Islet of Langerhans (tissue), 1 donor: Measurements from ENCODE around the gene SHBG.
A peak's percentile ranks its signal among the peaks of the same experiment; 100 is the strongest.
"Not testable (repeated sequence)": the region's sequence is repeated elsewhere in the genome, so short reads cannot be mapped to it uniquely, and the experiment has no call there.

Experiments
- FAIRE-seq: peaks from one replicate; lab custom pipeline; 2011; peaks lifted over from hg19 to GRCh38; lab: Jason Lieb, UNC

Gene SHBG

DNA sequence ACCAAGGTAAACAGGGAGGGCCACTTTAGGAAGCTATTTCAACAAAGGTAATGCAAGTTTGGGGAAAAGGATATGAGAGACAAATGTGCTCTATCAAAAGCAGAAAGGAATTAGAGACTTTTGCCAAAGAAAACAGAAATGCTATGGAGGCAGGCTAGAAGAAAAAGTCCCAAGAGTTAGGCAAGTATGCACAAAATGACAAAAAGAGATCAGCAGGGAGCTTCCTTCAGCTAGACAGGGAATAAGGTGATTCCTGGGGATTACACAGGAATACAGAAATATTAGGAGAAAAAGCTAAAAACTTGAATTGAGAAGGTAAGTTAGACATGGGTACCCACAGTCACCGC, 17.7 kb upstream of the SHBG start:
- no peak for FAIRE-seq

DNA sequence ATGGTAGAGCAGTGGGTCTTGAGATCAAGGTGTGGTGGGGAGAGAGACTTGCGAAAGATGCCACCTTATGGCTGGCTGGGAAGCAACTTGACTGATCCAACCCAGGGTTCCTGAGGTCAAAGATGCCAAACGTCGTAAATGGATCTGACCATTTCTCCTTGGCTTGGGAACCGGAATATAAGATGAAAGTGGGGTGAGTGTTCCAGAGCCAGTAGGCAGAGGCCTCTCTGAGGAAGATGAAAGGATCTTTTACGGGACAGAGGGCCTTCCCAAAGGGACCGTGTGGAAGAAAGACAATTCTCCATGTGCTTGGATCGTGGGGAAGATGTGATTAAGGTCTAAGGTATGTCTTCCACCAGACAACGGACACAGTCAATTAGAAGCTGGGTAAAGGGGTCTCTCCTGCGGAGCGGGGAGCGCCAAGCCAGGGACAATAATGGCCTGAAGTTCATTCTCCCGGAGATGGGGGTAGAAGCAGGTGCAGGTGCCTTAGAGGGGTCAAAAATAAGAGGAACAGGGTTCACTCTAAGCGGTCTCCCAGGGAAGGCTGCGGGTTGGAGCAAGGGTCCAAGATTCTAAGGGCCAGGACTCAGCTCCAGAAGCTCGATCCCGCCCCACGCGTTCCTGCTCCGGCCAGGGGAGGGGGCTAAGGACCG, 16.0 kb upstream of the SHBG start:
- no peak for FAIRE-seq

DNA sequence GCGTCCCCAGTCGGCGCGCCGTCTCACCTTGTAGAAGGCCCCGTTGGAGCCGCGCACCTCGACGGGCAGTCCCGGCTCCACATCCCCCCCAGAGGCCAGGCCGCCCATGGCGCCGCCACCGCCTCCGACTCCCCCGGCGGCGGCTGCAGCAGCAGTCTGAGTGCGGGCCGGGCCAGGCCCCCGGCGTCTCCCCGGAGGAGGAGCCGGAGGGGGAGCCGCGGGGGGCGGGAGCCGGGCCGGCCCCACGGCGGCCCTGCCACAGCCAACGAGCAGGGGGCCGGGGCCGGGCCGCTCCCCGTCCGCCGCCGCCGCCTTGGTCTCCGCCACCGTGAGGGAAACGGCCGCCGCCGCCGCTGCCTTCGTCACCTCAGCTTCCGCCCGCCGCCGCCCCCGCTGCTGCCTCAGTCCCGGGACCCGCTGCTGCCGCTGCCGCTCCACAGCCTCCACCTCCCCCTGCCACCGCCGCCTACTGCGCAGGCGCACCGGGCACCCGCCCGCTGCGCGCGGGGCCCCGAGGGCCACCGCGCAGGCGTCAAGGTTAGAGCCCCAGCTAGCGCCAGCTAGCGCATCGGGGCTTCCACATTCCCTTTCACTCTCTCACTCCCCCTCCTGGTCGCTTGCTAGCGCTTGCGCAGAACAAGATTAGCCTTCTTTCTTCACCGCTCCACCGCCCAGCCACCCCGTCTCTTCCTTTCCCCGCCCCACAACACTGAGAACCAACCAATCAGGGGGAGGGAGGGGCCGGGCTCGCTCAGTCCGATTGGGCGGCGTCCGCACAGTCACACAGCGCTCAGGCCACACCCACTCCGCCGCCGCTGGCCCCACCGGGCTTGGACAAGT, 15.3 kb upstream of the SHBG start, which contains the start of gene FXR2:
Gene FXR2 (minus strand): TSS at position 473 of the 840 bp plus-strand sequence. CDS start 365 bp downstream, at position 108.
- no peak for FAIRE-seq

DNA sequence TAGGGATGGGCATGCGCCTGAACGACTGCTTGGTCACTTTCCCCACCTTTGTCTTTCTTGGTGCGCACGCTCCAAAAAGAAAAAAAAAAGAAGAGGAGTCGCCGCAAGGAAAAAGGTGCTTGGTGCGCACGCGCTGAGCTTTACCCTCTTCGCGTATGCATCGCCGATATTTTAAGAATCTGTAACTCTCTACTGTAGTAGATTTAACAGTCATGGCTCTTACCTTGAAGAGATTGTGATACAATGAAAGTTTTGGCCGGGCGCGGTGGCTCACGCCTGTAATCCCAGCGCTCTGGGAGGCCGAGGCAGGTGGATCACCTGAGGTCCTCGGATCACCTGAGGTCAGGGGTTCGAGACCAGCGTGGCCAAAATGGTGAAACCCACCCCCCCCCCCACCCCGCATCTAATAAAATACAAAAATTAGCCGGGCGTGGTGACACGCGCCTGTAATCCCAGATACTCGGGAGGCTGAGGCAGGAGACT, 14.6 kb upstream of the SHBG start:
- peak; percentile 94 for FAIRE-seq

DNA sequence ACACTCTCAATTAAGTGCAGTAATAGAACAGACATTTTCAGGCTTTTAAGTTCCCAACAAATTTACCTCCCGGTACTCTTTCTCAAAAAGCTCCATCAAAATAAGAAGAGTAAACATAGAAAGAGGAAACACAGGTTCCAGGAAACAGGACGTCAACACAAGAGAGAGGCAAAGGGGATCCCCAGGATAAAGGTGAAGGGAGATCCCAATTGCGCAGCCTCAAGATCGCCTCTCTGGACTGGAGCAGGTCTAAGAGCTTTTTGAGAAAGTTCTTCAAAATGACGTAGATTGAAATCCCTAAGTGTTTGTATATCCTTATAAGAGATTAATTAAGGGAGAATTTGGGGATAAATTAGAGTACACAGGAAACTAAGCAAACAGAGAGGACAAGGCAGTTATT, 11.3 kb upstream of the SHBG start:
- no peak for FAIRE-seq

DNA sequence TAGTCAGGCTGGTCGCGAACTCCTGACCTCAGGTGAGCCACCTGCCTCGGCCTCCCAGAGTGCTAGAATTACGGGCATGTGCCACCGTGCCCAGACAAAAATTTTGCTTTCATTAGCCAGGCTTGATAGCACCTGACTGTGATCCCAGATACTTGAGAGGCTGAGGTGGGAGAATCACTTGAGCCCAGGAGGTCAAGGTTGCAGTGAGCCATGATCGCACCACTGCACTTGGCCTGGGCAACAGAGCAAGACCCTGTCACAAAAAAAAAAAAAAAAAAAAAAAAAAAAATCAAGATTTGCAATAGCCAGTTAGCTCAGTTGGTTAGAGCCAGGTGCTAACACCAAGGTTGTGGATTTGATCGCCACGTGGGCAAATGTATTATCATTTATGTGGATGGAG, 9.1 kb upstream of the SHBG start:
- no peak for FAIRE-seq

DNA sequence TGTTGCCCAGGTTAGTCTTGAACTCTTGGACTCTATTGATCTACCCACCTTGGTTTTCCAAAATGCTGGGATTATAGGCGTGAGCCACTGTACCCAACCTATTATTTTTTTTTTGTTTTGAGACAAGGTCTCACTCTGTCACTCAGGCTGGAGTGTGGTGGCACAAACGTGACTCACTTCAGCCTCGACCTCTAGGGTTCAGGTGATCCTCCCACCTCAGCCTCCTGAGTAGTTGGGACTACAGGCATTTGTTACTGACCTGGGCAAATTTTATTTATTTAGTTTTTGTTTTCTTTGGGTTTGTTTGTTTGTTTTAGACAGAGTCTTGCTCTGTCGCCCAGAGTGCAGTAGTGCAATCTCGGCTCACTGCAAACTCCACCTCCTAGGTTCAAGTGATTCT, 6.3 kb upstream of the SHBG start:
- no peak for FAIRE-seq

DNA sequence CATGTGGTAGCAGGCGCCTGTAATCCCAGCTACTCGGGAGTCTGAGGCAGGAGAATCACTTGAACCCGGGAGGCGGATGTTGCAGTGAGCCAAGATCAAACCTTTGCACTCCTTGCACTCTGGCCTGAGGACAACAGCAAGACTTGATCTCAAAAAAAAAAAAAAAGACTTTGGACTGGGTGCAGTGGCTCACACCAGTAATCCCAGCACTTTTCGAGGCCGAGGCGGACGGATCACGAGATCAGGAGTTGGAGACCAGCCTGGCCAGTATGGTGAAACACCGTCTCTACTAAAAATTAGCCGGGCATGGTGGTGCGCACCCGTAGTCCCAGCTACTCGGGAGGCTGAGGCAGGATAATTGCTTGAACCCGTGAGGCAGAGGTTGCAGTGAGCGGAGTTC, 4.2 kb upstream of the SHBG start:
- FAIRE-seq, result not testable (repeated sequence)

DNA sequence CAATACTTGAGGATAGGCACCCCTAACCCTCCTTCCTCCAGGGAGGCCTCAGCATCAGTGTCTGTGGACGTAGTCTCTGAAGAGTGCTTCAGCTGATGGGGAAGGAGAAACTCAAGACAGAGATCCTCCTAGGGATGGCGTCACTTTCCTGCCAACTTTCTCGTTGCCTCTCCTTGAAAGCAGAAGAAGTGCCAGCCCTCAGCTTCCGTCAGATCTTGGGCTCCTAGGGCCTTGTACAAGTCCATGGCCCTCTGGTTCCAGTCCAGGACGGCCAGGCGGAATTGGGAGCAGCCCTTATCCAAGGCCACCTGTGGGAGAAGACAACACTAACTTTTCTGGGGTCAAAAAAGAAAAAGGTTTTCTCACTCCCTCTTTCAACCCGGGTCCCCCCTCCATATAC, 3.6 kb upstream of the SHBG start:
- FAIRE-seq, result no peak

DNA sequence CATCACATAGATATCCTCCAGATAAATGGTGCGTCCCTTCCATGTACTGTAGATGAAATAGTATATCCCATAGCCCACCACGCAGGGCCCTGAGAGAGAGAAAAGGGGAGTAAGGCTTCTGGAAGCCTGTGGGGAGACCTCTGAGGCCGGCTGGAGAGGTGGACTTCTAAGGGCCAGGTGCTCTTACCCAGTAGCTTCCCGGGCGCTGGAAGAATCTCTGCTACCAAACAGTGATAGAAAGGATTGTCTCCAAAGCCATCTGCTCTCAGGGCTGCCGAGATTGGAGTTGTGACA, 3.0 kb upstream of the SHBG start:
- FAIRE-seq, result no peak

DNA sequence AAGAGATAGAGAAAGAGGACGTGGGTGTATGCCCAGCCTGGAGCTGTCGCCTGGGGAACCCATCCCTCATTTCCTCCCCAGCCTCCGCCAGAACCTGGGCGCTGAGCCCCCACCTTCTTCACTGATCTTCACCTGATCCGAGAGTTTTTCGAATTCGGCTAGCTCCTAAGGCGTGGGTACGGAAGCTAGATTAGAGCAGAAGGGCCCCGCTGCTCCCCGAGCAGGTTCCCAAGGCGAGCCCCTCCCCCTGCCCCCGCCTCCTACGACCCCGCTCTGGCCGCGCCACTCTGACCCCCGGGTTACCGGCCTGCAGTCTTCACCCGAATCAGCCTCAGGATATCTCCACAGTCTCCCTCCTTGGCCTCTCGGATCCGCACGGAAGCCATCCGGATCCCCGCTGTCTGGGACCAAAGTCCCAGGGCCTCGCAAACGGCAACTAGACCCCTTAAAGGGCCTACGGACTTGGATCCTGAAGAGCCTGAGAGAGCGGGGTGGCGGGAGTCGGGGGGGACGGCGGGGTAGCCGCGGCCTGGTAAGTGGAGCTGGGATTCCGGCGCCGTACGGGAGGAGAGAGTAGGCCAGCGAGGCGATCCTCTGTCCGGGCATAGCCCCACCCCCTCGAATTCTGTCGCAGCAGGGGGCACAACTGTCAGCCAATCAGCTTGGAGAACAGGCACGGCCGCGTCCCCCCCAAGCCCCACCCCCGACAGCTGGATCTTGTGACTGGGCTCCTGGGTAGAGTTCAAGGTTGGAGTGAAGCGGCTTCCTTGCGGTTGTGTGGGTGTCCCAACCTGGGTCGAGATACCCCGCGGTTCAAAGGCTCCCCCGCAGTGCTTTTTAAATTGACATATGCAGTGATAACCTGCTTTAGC, 2.4 kb upstream of the SHBG start, which contains the start of gene SAT2:
Gene SAT2 (minus strand): TSS at position 572 of the 872 bp plus-strand sequence. CDS start 186 bp downstream, at position 386.
- FAIRE-seq, result peak; percentile 80

DNA sequence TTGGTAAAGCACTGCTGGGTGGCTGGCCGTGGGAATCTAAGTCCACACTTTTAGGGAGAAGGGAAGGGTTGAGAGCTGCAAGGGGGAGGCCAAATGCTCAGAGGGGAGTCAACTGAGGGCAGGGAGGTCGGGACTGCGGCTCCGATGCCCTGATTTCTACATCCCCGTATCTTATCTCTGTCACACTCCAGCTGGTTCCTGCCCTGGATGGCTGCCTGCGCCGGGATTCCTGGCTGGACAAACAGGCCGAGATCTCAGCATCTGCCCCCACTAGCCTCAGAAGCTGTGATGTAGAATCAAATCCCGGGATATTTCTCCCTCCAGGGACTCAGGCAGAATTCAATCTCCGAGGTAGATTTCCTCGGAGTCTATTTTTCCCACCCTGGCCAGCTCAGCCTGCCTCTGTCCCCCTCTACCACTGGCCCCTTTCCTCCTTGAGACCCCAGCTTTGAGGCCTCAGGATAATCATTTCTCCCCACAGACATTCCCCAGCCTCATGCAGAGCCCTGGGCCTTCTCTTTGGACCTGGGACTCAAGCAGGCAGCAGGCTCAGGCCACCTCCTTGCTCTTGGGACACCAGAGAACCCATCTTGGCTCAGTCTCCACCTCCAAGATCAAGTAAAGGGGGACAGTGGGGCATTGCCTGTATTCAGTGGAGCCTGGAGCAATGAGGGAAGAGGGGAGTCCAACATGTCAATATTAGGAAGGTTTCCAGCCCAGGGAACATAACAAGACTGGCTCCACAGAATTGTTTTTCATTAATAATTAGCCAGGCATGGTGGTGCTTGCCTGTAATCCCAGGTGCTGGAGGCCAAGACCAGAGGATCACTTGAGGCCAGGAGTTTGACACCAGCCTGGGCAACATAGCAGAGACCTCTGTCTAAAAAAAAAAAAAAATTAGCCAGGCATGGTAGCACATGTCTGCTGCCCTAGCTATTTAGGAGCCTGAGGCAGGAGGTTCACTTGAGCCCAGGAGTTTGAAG, 1.8 kb downstream of the SHBG start:
- no peak for FAIRE-seq

DNA sequence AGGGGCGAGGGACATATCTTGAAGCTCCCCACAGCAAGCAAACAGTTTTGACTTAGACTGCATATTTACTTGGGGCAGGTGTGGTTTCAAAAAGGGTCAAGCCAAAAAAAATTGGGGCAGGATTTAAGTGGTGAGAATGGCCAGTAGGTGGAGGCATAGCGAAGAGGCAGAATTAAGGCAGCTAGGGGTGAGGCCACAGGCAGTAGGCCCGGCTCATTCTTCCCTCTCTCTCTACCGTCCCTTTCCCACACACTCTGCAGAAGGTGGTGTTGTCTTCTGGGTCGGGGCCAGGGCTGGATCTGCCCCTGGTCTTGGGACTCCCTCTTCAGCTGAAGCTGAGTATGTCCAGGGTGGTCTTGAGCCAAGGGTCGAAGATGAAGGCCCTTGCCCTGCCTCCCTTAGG, 2.6 kb downstream of the SHBG start:
- no peak for FAIRE-seq

DNA sequence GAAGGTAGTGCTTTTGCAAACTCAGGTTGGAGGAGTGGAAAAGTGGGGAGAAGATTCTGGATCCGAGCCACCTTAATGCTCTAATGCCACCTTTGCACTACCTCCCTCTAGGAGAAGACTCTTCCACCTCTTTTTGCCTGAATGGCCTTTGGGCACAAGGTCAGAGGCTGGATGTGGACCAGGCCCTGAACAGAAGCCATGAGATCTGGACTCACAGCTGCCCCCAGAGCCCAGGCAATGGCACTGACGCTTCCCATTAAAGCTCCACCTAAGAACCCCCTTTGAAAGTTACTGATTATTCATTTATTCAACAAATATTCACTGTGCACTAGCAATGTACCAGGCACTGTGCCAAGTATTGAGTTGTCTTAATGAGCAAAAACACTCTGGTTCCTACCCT, 3.2 kb downstream of the SHBG start:
- FAIRE-seq, result no peak

DNA sequence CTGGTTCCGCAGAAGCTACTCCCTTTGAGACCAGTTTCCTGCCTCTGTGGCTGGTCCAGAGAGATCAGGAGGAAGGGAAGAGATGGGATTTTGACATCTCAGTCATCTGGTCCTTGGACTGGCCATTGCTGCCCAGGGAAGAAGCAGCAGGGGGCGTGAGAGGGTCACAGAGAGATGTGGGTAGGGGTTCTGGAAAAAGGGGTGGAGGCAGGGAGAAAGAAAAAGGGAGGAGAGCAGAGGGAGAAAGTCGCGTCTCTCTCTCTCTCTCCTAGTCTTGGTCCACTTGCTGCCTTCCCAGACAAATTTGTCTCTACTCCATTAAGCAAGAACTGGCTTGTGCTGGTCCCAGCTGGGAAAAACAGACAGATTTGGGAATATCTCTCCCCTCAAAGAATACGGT, 4.4 kb downstream of the SHBG start:
- no peak for FAIRE-seq

DNA sequence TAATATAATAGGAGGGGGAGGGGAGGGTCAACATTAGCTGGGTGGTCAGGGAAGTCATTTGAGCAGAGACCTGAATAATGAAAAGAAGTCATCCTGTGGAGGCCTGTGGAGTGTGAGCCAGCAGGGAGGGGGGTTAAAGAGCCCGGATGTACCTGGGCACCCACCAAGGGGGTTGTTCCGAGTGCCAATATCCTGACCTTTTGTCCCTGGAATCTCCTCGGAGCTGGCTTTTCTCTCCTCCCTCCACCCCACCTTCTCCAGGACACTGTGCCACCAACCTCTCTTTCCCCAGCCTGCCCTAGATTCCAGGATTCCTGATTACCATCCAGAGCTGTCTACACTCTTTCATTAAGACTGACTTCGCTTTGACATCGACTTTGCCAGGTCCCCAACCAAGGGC, 6.2 kb downstream of the SHBG start:
- no peak for FAIRE-seq

DNA sequence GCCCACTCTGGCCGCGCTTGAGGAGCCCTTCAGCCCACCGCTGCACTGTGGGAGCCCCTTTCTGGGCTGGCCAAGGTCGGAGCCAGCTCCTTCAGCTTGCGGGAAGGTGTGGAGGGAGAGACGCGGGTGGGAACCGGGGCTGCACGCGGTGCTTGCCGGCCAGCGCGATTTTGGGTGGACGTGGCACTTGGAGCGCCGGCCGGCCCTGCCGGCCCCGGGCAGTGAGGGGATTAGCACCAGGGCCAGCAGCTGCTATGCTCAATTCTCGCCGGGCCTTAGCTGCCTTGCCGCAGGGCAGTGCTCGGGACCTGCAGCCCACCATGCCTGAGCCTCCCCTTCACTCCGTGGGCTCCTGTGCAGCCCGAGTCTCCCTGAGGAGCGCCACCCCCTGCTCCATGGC, 10.8 kb downstream of the SHBG start:
- FAIRE-seq, result no peak

DNA sequence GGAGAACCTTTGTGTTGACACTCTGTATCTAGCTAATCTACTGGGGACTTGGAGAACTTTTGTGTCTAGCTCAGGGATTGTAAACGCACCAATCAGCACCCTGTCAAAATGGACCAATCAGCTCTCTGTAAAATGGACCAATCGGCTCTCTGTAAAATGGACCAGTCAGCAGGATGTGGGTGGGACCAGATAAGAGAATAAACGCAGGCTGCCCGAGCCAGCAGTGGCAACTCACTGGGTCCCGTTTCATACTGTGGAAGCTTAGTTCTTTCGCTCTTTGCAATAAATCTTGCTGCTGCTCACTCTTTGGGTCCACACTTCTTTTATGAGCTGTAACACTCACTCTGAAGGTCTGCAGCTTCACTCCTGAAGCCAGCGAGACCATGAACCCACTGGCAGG, 11.7 kb downstream of the SHBG start:
- not testable (repeated sequence) for FAIRE-seq

DNA sequence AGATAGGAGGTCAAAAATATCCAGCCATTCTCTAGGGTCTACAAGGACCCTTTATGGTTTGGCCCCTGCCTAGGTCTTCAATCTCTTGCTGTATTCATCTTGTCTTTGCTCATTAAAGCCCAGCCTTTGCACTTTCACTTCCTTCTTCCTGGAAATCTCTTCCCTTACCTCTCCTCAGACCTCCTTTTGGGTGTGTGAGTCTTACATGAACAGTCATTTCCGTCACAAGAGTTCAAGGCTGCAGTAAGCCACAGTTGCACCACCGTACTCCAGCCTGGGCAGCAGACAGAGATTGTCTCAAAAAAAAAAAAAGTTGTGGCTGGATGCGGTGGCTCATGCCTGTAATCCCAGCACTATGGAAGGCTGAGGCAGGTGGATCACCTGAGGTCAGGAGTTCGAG, 14.8 kb downstream of the SHBG start:
- no peak for FAIRE-seq

DNA sequence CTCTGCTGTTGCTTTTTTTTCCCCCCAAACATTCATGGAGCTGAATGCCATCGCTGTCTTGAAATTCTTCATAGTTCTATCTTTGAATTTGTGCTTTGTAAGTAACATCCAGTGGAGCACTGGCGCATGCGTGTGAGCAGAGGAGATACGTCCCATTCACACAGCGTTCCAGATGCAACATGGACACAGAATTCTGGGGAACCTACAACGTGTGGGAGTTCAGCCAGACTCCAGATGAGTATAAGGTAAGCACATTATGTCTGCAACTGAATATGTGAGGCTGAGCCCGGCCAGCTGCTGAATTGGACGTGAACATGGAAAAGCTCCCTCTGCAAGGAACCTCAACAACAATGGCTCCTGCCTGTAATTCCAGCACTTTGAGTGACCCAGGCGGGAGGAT, 16.5 kb downstream of the SHBG start:
- FAIRE-seq, result no peak

DNA sequence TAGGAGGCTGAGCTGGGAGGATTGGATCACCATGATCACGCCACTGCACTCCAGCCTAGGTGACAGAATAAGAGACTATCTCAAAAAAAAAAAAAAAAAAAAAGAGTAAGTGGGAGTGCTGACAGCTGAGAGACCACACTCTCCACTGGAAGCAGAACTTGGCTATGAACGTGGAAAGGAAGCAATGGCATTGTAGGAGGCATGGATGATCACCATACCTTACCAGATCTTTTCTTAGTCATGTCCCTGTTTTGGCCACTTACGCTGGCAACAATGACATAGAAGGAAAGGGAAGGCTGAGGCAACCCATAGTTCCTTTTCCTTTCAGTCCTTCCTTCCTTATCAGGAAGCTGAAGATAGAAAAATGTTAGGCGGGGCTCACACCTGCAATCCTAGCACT, 17.1 kb downstream of the SHBG start:
- FAIRE-seq, result no peak
